Measurements from ENCODE around the gene TM2D3. TPM values are rescaled to one million over a fixed set of nuclear protein-coding genes. Genes with fewer than 3 reads are reported as not detected.
"Not testable (repeated sequence)": the region's sequence is repeated elsewhere in the genome, so short reads cannot be mapped to it uniquely, and the experiment has no call there.

Gene TM2D3
- total RNA-seq, 2 donors from 2014 or later, result 33.7 to 42.7 TPM

GRCh38 chr15:101657968-101658784 lies 6.0 kb upstream of the TM2D3 start:
- peaks cover 2% of the 10 kb centered on the region for H3K4me1 ChIP-seq
- intact Hi-C loops (cut with DNase I), result no loop called here
- no peak overlapping the region for H3K27ac ChIP-seq
- no peaks in the 10 kb centered on the region for H3K9me3 ChIP-seq
- TF ChIP-seq, protein P1, sequence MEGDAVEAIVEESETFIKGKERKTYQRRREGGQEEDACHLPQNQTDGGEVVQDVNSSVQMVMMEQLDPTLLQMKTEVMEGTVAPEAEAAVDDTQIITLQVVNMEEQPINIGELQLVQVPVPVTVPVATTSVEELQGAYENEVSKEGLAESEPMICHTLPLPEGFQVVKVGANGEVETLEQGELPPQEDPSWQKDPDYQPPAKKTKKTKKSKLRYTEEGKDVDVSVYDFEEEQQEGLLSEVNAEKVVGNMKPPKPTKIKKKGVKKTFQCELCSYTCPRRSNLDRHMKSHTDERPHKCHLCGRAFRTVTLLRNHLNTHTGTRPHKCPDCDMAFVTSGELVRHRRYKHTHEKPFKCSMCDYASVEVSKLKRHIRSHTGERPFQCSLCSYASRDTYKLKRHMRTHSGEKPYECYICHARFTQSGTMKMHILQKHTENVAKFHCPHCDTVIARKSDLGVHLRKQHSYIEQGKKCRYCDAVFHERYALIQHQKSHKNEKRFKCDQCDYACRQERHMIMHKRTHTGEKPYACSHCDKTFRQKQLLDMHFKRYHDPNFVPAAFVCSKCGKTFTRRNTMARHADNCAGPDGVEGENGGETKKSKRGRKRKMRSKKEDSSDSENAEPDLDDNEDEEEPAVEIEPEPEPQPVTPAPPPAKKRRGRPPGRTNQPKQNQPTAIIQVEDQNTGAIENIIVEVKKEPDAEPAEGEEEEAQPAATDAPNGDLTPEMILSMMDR (IDR thresholded peaks at IDR 0.05), result no peak
- peak; percentile 83 for DNase-seq
- no peak overlapping the region for H3K9ac ChIP-seq (ENCODE audit: low read depth in 2 of 2, low read length in 2 of 2)
- no peaks in the 10 kb centered on the region for H3K27me3 ChIP-seq
- no peaks in the 10 kb centered on the region for H3K36me3 ChIP-seq
- no peak overlapping the region for H3K4me3 ChIP-seq

- Histone ChIP-seq H3K9ac (ENCODE audit: low read depth in 2 of 2, low read length in 2 of 2) (no peak overlapping the region), H3K4me1 (peaks cover 6% of the 10 kb centered on the region), H3K9me3 (no peaks in the 10 kb centered on the region), H3K27ac (no peak overlapping the region), H3K4me3 (no peak overlapping the region), H3K27me3 (no peaks in the 10 kb centered on the region), H3K36me3 (no peaks in the 10 kb centered on the region)
- TF ChIP-seq, protein P1 (IDR thresholded peaks at IDR 0.05), result no peak
- intact Hi-C loops (cut with DNase I), result no loop called here
- no peak for DNase-seq
Measured at GRCh38 chr15:101657171-101657570, 5.0 kb upstream of the TM2D3 start.

- H3K27ac ChIP-seq; H3K27me3 ChIP-seq; H3K4me3 ChIP-seq; intact Hi-C loops (cut with DNase I); H3K4me1 ChIP-seq; DNase-seq; H3K9ac ChIP-seq (ENCODE audit: low read depth in 2 of 2, low read length in 2 of 2); H3K36me3 ChIP-seq; H3K9me3 ChIP-seq: not testable (repeated sequence)
Measured at GRCh38 chr15:101654624-101655337, 2.6 kb upstream of the TM2D3 start.

DNA sequence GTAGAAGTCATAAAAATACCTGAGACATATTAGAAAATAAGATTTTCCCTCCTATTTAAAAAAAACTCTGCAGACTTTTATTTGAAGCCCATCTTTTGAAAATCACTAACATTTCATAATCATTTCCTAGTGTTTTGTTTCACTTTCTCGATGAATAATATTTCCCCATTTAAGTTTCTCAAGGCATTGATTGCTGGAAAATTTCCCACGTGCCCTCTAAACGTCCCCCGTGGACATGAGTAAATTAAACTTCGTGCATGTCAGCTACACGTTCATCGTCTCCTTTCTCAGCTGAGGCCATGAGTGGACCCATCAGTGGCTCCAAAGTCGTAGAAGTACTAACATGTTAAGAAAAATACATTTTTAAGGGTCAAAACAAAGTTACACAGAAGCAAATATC lies 2.0 kb upstream of the TM2D3 start:
- Histone ChIP-seq H3K27ac (no peak overlapping the region), H3K9ac (ENCODE audit: low read depth in 2 of 2, low read length in 2 of 2) (no peak overlapping the region), H3K36me3 (no peaks in the 10 kb centered on the region), H3K4me1 (peaks cover 6% of the 10 kb centered on the region), H3K4me3 (no peak overlapping the region), H3K9me3 (no peaks in the 10 kb centered on the region), H3K27me3 (no peaks in the 10 kb centered on the region)
- TF ChIP-seq, protein P1 (IDR thresholded peaks at IDR 0.05), result no peak
- intact Hi-C loops (cut with DNase I), result no loop called here
- no peak for DNase-seq

DNA sequence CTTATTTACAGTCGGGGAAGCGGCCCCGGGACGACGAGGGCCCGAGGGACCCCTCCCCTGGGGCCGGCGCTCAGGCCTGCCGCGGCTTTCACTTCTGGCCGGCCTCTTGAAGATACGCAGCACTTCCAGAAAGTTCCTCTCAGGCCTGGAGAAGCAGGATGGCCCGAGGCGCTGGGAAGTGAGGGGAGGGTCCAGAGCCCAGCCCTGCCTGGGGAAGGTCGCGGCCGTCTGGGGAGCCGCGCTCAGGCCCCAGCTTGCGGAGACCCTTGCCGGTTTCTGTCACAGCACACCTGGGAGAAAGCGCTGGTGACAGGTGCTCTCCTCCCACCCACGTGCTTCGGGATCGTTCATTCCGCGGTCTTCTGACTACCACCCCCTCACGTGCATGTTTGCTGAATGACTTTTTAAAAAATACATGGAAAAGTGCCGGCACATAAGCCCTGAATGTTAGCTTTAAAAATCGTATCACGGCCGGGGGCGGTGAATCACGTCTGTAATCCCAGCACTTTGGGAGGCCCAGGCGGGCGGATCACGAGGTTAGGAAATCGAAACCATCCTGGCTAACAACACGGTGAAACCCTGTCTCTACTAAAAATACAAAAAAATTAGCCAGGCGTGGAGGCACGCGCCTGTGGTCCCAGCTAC lies 727 bp upstream of the TM2D3 start:
- intact Hi-C loops (cut with DNase I), result no loop called here
- Histone ChIP-seq H3K4me3 (peak overlapping the region; percentile 71), H3K9me3 (no peaks in the 10 kb centered on the region), H3K9ac (ENCODE audit: low read depth in 2 of 2, low read length in 2 of 2) (peak overlapping the region; percentile 92 to 97), H3K27me3 (no peaks in the 10 kb centered on the region), H3K4me1 (peaks cover 6% of the 10 kb centered on the region), H3K27ac (peak overlapping the region; percentile 96), H3K36me3 (no peaks in the 10 kb centered on the region)
- no peak for DNase-seq
- TF ChIP-seq, protein P1 (IDR thresholded peaks at IDR 0.05), result no peak
